ENCODE measurements around the gene ANAPC15.

The ANAPC15 gene

GRCh38 chr11:72114570-72114969, 2.1 kb upstream of the ANAPC15 start:
- Histone ChIP-seq H3K9me2 (replicated peaks; ENCODE audit: insufficient read depth, low read length) (no peaks in the 10 kb centered on the region), H4K20me1 (ENCODE audit: insufficient read depth, low read length) (no peaks in the 10 kb centered on the region), H3K4me3 (ENCODE audit: low read length) (no peak overlapping the region), H3K9ac (ENCODE audit: low read length) (no peak overlapping the region), H3K79me2 (ENCODE audit: low read length) (peaks cover 8% of the 10 kb centered on the region; the same call in 1 of the 2 replicates), H3K27ac (ENCODE audit: low read length) (no peak overlapping the region), H3K4me1 (ENCODE audit: low read length) (peaks cover 13% of the 10 kb centered on the region), H3K36me3 (replicated peaks; ENCODE audit: insufficient read depth, low read length) (no peaks in the 10 kb centered on the region), H3K27me3 (replicated peaks; ENCODE audit: insufficient read depth, low read length) (no peaks in the 10 kb centered on the region), H3K4me2 (ENCODE audit: low read depth, low read length) (no peak overlapping the region), H3F3A (ENCODE audit: insufficient read depth, low read length) (peaks cover 8% of the 10 kb centered on the region; the same call in 1 of the 2 replicates), H3K9me3 (replicated peaks; ENCODE audit: insufficient read depth, low read length) (no peaks in the 10 kb centered on the region), H2AFZ (ENCODE audit: low read length) (no peak overlapping the region)
- DNase-seq, result no peak
- no peak for TF ChIP-seq EZH2 (optimal IDR thresholded peaks at IDR 0.05; ENCODE audit: low read depth, low read length)
- TF ChIP-seq, protein P1, sequence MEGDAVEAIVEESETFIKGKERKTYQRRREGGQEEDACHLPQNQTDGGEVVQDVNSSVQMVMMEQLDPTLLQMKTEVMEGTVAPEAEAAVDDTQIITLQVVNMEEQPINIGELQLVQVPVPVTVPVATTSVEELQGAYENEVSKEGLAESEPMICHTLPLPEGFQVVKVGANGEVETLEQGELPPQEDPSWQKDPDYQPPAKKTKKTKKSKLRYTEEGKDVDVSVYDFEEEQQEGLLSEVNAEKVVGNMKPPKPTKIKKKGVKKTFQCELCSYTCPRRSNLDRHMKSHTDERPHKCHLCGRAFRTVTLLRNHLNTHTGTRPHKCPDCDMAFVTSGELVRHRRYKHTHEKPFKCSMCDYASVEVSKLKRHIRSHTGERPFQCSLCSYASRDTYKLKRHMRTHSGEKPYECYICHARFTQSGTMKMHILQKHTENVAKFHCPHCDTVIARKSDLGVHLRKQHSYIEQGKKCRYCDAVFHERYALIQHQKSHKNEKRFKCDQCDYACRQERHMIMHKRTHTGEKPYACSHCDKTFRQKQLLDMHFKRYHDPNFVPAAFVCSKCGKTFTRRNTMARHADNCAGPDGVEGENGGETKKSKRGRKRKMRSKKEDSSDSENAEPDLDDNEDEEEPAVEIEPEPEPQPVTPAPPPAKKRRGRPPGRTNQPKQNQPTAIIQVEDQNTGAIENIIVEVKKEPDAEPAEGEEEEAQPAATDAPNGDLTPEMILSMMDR (IDR thresholded peaks at IDR 0.05; ENCODE audit: low read length), result no peak
- no peak for TF ChIP-seq EZH2phosphoT487 (IDR thresholded peaks at IDR 0.05; ENCODE audit: low read length)

DNA sequence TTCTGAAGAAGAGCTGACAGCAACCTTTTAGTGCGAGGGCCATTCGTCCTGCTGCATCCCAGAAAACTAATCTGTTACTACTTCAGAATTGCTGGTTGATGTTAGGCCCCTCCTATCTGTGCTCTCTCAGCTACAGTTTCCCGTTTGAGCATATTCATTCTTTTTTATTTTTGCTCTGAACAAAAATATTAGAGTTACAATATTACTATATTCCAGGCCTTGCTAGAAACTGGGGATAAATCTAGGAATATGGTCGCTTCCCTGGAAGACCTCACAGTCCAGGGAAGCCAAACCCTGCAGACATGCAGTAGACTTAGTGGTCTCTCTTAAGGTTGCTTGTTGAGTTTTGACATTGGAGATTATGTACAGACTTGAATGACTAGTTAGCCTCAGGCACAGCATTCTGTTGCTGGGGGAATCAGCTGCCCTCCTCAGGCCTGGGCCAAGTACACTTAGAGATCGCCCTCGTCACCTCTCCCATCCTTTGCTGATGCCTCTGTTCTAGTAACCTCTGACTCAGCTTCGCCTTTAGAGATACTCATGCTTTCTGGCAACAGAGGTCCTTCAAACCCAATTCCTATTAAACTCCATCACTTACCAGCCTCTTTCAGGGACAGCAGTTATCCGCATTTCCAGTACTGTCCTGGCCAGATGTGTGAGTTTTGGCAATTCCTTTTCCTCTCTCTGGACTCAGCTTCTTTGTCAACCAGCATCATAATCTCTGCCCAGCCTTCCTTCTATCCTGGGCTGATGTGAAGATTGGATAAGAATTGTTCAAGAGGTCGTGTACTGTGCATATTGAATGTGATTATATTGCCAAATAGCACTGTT, 698 bp upstream of the ANAPC15 start:
- no peak for DNase-seq
- Histone ChIP-seq H4K20me1 (ENCODE audit: insufficient read depth, low read length) (no peaks in the 10 kb centered on the region), H3K4me3 (ENCODE audit: low read length) (peak overlapping the region; percentile 65), H3K9me2 (replicated peaks; ENCODE audit: insufficient read depth, low read length) (no peaks in the 10 kb centered on the region), H3K4me1 (ENCODE audit: low read length) (peaks cover 13% of the 10 kb centered on the region), H3K9ac (ENCODE audit: low read length) (peak overlapping the region; percentile 93), H3F3A (ENCODE audit: insufficient read depth, low read length) (peaks cover 8% of the 10 kb centered on the region; the same call in 1 of the 2 replicates), H3K27me3 (replicated peaks; ENCODE audit: insufficient read depth, low read length) (no peaks in the 10 kb centered on the region), H3K36me3 (replicated peaks; ENCODE audit: insufficient read depth, low read length) (no peaks in the 10 kb centered on the region), H3K79me2 (ENCODE audit: low read length) (peaks cover 8% of the 10 kb centered on the region; the same call in 1 of the 2 replicates), H2AFZ (ENCODE audit: low read length) (peak overlapping the region; percentile 45), H3K27ac (ENCODE audit: low read length) (peak overlapping the region; percentile 84; the same call in 1 of the 2 replicates), H3K9me3 (replicated peaks; ENCODE audit: insufficient read depth, low read length) (no peaks in the 10 kb centered on the region), H3K4me2 (ENCODE audit: low read depth, low read length) (peak overlapping the region; percentile 67)
- TF ChIP-seq EZH2phosphoT487 (IDR thresholded peaks at IDR 0.05; ENCODE audit: low read length) (no peak), EZH2 (optimal IDR thresholded peaks at IDR 0.05; ENCODE audit: low read depth, low read length) (no peak)
- TF ChIP-seq, protein P1 (IDR thresholded peaks at IDR 0.05; ENCODE audit: low read length), result no peak

DNA sequence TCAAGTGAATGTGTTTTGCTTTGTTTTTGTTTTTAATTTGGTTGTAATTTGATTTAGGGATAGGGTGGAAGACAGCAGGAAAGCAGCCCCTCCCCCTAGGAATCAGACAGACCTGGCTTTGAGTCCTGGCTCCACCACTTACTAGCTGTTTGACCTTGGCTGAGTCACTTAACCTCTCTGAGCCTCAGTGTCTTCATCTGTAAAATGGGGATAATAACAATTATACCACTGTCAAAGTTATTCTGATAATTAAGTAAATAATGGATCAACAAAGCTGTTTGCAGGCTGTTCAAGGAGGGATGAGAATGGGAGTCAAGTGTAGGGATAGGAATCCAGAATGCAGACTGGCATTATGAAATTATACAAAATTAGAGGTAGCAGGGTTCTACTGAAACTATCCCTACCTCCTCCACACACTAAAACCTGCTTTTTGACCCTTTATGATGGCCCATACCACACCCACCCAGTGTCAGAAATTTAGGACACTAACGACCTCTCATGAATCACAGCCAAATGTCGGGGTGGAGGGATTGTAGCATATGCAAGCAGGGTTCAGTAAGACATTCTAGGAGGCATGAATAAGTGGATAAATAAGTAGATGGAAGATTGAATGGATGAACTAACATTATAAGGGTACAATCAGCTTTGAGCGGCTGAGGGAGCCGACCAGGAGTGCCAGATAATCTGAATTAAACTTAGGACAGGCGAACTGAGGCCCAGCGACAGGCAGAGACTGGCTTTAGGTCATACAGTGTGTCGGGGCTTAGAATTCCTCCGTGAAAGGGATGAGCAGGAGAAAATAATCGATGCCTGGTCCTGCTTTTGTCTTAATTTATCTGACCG, 974 bp downstream of the ANAPC15 start:
- Histone ChIP-seq H2AFZ (ENCODE audit: low read length) (peak overlapping the region; percentile 8), H3K9me3 (replicated peaks; ENCODE audit: insufficient read depth, low read length) (no peaks in the 10 kb centered on the region), H3K27me3 (replicated peaks; ENCODE audit: insufficient read depth, low read length) (no peaks in the 10 kb centered on the region), H3K4me3 (ENCODE audit: low read length) (peak overlapping the region; percentile 65), H3K4me1 (ENCODE audit: low read length) (peaks cover 13% of the 10 kb centered on the region), H3K36me3 (replicated peaks; ENCODE audit: insufficient read depth, low read length) (no peaks in the 10 kb centered on the region), H3K79me2 (ENCODE audit: low read length) (peaks cover 8% of the 10 kb centered on the region; the same call in 1 of the 2 replicates), H3K27ac (ENCODE audit: low read length) (peak overlapping the region; percentile 84), H3K4me2 (ENCODE audit: low read depth, low read length) (peak overlapping the region; percentile 81), H3F3A (ENCODE audit: insufficient read depth, low read length) (peaks cover 8% of the 10 kb centered on the region; the same call in 1 of the 2 replicates), H3K9me2 (replicated peaks; ENCODE audit: insufficient read depth, low read length) (no peaks in the 10 kb centered on the region), H3K9ac (ENCODE audit: low read length) (peak overlapping the region; percentile 93), H4K20me1 (ENCODE audit: insufficient read depth, low read length) (no peaks in the 10 kb centered on the region)
- DNase-seq, result no peak
- no peak for TF ChIP-seq EZH2 (optimal IDR thresholded peaks at IDR 0.05; ENCODE audit: low read depth, low read length)
- TF ChIP-seq, protein P1 (IDR thresholded peaks at IDR 0.05; ENCODE audit: low read length), result no peak
- TF ChIP-seq EZH2phosphoT487 (IDR thresholded peaks at IDR 0.05; ENCODE audit: low read length), result no peak
